Left lung (tissue), 10 donors: ENCODE results near the gene BRPF1. TPM values are rescaled to one million over a fixed set of nuclear protein-coding genes. Genes with fewer than 3 reads are reported as not detected.

ENCODE experiments used
- ATAC-seq: fragments of 200-7000 bp; cut with Tn5 transposase; one replicate; pipeline ENCODE4 v1.9.1; 2020; ENCODE audit warnings: moderate library complexity
- DNase-seq, 4 donors: peaks; one replicate each; pipeline ENCODE4 v3.0.0-alpha.2; 2013 to 2020
- H3K27ac ChIP-seq, 2 donors: fragments of 200-600 bp; sonication (generic) in 1 of 2; one replicate each; pipeline versions ENCODE4 v1.5.0 to v1.8.0; 2020 to 2021
- H3K27me3 ChIP-seq, 2 donors: fragments of 200-600 bp; sonication (generic) in 1 of 2; one replicate each; pipeline versions ENCODE4 v1.5.0 to v1.8.0; 2020 to 2021
- H3K36me3 ChIP-seq, 2 donors: fragments of 200-600 bp; sonication (generic) in 1 of 2; one replicate each; pipeline versions ENCODE4 v1.5.0 to v1.8.0; 2020 to 2021
- H3K4me1 ChIP-seq, 2 donors: fragments of 200-600 bp; one replicate each; pipeline ENCODE4 v1.8.0; 2021
- H3K4me3 ChIP-seq, 2 donors: fragments of 200-600 bp; sonication (generic) in 1 of 2; one replicate each; pipeline versions ENCODE4 v1.5.0 to v1.8.0; 2020 to 2021; ENCODE audit warnings: mild to moderate bottlenecking in 1 of 2
- H3K9me3 ChIP-seq, 2 donors: fragments of 200-600 bp; sonication (generic) in 1 of 2; one replicate each; pipeline versions ENCODE4 v1.5.0 to v1.8.0; 2020 to 2021
- CTCF ChIP-seq, 2 donors: fragments of 200-600 bp; sonication (generic) in 1 of 2; IDR thresholded peaks; one replicate each; pipeline versions ENCODE4 v1.5.0 to v1.8.0; 2021; ENCODE audit warnings: antibody characterized with exemption in 2 of 2
- intact Hi-C, 2 donors: fragments of 100-400 bp; cut with DNase I; formaldehyde crosslinking; loops; one replicate each; pipeline versions ENCODE4 v1.11.2 to v1.14.2; 2022
- polyA plus RNA-seq, 6 donors: library from polyadenylated mRNA; unstranded; fragments of 120-200 nt; gene quantifications; one replicate each; pipeline ENCODE4 v1.2.1, GENCODE V29; 2013; ENCODE audit not compliant: insufficient read length in 6 of 6
- total RNA-seq, 2 donors: library from RNA; stranded (reverse); fragmentation: NEBNext Ultra II Directional; extraction: Animal tissue kit (Norgen Biotek cat#: 25700); gene quantifications; one replicate each; pipeline ENCODE4 v1.2.1, GENCODE V29; 2021
- donor health status: DM: no; HTN: yes; CAD: no.
- donor health status: DM: no; HTN: no; CAD: no.

BRPF1 gene
- total and polyA plus RNA-seq, 8 donors: 15.2 to 24.1 (median 21.9) TPM

- no peak for DNase-seq
- intact Hi-C loops: no loop called here
- H3K9me3 ChIP-seq: no peaks in the 10 kb centered on the region
- no peak overlapping the region for H3K27ac ChIP-seq
- H3K4me1 ChIP-seq: no peaks in the 10 kb centered on the region
- no peak overlapping the region for H3K4me3 ChIP-seq
- peaks cover 0 to 100% of the 10 kb centered on the region in 2 donors for H3K36me3 ChIP-seq
- ATAC-seq: no peak
- TF ChIP-seq CTCF (IDR thresholded peaks at IDR 0.05): no peak
- no peaks in the 10 kb centered on the region for H3K27me3 ChIP-seq
Observed at GRCh38 chr3:9685216-9686049, 46.1 kb upstream of the BRPF1 start.

GRCh38 chr3:9686050-9686550, 45.4 kb upstream of the BRPF1 start:
- Histone ChIP-seq H3K36me3 (peaks cover 0 to 100% of the 10 kb centered on the region in 2 donors), H3K27ac (no peak overlapping the region), H3K4me1 (no peaks in the 10 kb centered on the region), H3K4me3 (no peak overlapping the region), H3K9me3 (no peaks in the 10 kb centered on the region), H3K27me3 (no peaks in the 10 kb centered on the region)
- no peak for TF ChIP-seq CTCF (IDR thresholded peaks at IDR 0.05)
- intact Hi-C loops: no loop called here
- DNase-seq (no peak), ATAC-seq (no peak)

- peaks cover 0 to 100% of the 10 kb centered on the region in 2 donors for H3K36me3 ChIP-seq
- no peaks in the 10 kb centered on the region for H3K27me3 ChIP-seq
- H3K27ac ChIP-seq: no peak overlapping the region
- ATAC-seq (no peak), DNase-seq (no peak)
- H3K4me1 ChIP-seq: no peaks in the 10 kb centered on the region
- no peaks in the 10 kb centered on the region for H3K9me3 ChIP-seq
- intact Hi-C loops: no loop called here
- H3K4me3 ChIP-seq: no peak overlapping the region
- no peak for TF ChIP-seq CTCF (IDR thresholded peaks at IDR 0.05)
Observed at GRCh38 chr3:9686703-9687102, 44.8 kb upstream of the BRPF1 start.

- no peak overlapping the region for H3K27ac ChIP-seq
- H3K4me1 ChIP-seq: no peaks in the 10 kb centered on the region
- no peak for ATAC-seq
- no peaks in the 10 kb centered on the region for H3K9me3 ChIP-seq
- H3K36me3 ChIP-seq: peaks cover 0 to 100% of the 10 kb centered on the region in 2 donors
- no peak for TF ChIP-seq CTCF (IDR thresholded peaks at IDR 0.05)
- intact Hi-C loops: no loop called here
- no peak for DNase-seq
- H3K27me3 ChIP-seq: no peaks in the 10 kb centered on the region
- no peak overlapping the region for H3K4me3 ChIP-seq
Observed at GRCh38 chr3:9687514-9687913, 44.0 kb upstream of the BRPF1 start.

- H3K36me3 ChIP-seq: peaks cover 0 to 100% of the 10 kb centered on the region in 2 donors
Observed at GRCh38 chr3:9688961-9689360, 42.6 kb upstream of the BRPF1 start.

More at GRCh38 chr3:9688961-9689360, 42.6 kb upstream of the BRPF1 start:
- Histone ChIP-seq H3K4me1 (no peaks in the 10 kb centered on the region), H3K9me3 (no peaks in the 10 kb centered on the region), H3K27ac (no peak overlapping the region), H3K4me3 (no peak overlapping the region), H3K27me3 (no peaks in the 10 kb centered on the region)
- no peak for TF ChIP-seq CTCF (IDR thresholded peaks at IDR 0.05)
- intact Hi-C loops: no loop called here
- ATAC-seq (no peak), DNase-seq (no peak)
